ENCODE data around the gene ABHD16B.
"Not testable (repeated sequence)": the region's sequence is repeated elsewhere in the genome, so short reads cannot be mapped to it uniquely, and the experiment has no call there.

The ABHD16B gene

DNA sequence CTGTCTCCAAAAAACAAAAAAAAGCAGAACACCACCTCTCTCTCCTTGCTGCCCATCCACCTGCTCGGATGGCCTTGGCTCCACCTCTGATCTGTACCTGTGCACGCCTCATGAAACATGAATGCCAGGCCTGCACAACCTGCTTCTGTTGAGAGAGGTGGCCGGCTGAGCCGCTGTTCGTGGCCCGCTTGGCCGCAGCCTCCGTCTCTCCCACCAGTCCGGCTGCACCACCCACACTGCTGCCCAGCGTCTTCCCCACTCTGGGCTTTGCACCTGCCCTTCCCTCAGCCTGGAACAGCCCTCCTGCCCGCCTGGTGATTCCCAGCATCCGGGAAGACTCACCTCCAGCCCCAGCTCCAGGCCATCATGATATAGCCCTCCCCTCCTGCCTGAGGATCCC lies 18.1 kb upstream of the ABHD16B start:
- no peaks in the 10 kb centered on the region for H3K36me3 ChIP-seq (replicated peaks)
- in situ Hi-C loops (cut with MboI; ENCODE audit: low sequenced_read_pairs), result no loop called here
- peaks cover 7% of the 10 kb centered on the region for H3K4me1 ChIP-seq
- H3K4me3 ChIP-seq, result no peak overlapping the region
- H3K27me3 ChIP-seq (ENCODE audit: low read depth), result no peaks in the 10 kb centered on the region
- H3K9me3 ChIP-seq, result no peaks in the 10 kb centered on the region
- DNase-seq (ENCODE audit: low spot score in 2 of 2), result no peak

GRCh38 chr20:63843778-63844177 lies 17.5 kb upstream of the ABHD16B start:
- H3K36me3 ChIP-seq (replicated peaks), result no peaks in the 10 kb centered on the region
- H3K9me3 ChIP-seq, result no peaks in the 10 kb centered on the region
- no peaks in the 10 kb centered on the region for H3K27me3 ChIP-seq (ENCODE audit: low read depth)
- DNase-seq (ENCODE audit: low spot score in 2 of 2), result no peak
- no peak overlapping the region for H3K4me3 ChIP-seq
- H3K4me1 ChIP-seq, result peaks cover 7% of the 10 kb centered on the region
- in situ Hi-C loops (cut with MboI; ENCODE audit: low sequenced_read_pairs), result no loop called here

GRCh38 chr20:63844511-63844991 lies 16.7 kb upstream of the ABHD16B start:
- Histone ChIP-seq H3K4me3 (no peak overlapping the region), H3K9me3 (no peaks in the 10 kb centered on the region), H3K4me1 (peaks cover 7% of the 10 kb centered on the region), H3K27me3 (ENCODE audit: low read depth) (no peaks in the 10 kb centered on the region), H3K36me3 (replicated peaks) (no peaks in the 10 kb centered on the region)
- DNase-seq (ENCODE audit: low spot score in 2 of 2), result no peak
- in situ Hi-C loops (cut with MboI; ENCODE audit: low sequenced_read_pairs), result no loop called here

- peak in 1 of 2 experiments; percentile 74 for DNase-seq (ENCODE audit: low spot score in 2 of 2)
- peaks cover 7% of the 10 kb centered on the region for H3K4me1 ChIP-seq
- in situ Hi-C loops (cut with MboI; ENCODE audit: low sequenced_read_pairs), result no loop called here
- H3K4me3 ChIP-seq, result peak overlapping the region; percentile 8; the same call in 1 of the 2 replicates
- H3K36me3 ChIP-seq (replicated peaks), result no peaks in the 10 kb centered on the region
- H3K27me3 ChIP-seq (ENCODE audit: low read depth), result no peaks in the 10 kb centered on the region
- H3K9me3 ChIP-seq, result no peaks in the 10 kb centered on the region
These were observed 15.0 kb upstream of the ABHD16B start for GRCh38 chr20:63846128-63846771.

DNA sequence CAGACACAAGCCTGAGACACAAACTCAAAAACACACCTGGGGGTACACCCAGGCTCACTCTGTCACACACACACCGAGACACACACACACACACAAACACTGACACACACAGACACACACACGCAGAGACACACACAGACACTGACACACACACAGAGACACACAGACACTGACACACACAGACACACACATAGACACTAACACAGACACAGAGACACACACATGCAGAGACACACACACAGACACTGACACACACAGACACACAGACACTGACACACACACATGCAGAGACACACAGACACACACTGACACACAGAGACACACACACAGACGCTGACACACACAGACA lies 14.4 kb upstream of the ABHD16B start:
- Histone ChIP-seq H3K27me3 (ENCODE audit: low read depth) (no peaks in the 10 kb centered on the region), H3K4me1 (peaks cover 7% of the 10 kb centered on the region), H3K4me3 (no peak overlapping the region), H3K36me3 (replicated peaks) (no peaks in the 10 kb centered on the region), H3K9me3 (no peaks in the 10 kb centered on the region)
- in situ Hi-C loops (cut with MboI; ENCODE audit: low sequenced_read_pairs), result no loop called here
- DNase-seq (ENCODE audit: low spot score in 2 of 2), result no peak

DNA sequence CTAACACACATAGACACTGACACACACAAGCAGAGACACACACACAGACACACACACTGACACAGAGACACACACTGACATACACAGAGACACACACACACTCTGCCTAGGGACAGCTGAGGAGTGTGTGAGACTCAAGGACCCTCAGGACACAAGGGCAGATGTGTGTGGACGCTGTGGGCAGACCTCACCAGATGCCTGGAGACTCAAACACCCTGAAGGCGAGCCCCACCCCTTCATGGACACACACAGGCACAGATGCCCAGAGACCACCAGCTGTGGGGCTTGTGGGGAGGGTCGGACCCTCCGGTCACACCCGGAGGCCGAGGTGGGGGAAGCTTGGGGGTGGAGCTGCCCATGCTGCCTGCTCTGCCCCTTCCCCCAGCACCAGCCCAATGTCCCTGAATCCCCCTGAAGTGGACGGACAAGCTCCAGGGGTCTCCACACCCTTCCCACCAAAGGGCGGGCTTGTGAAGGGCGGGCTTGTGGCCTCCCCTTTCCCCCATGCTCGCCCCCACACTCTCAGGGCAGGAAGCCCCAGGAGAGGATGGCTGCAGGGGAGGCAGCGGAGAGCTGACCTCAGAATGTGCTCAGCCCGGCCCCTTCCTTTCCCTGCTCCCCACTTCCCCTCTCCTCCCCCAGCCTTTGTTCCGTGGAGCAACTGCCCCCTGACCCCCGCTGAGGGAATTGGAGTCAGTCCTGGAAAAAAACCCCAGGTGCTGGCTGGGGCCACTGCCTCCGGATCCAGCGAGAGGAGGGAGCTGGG lies 13.9 kb upstream of the ABHD16B start:
- H3K27me3 ChIP-seq (ENCODE audit: low read depth), result no peaks in the 10 kb centered on the region
- no peaks in the 10 kb centered on the region for H3K9me3 ChIP-seq
- no peak overlapping the region for H3K4me3 ChIP-seq
- no peaks in the 10 kb centered on the region for H3K36me3 ChIP-seq (replicated peaks)
- in situ Hi-C loops (cut with MboI; ENCODE audit: low sequenced_read_pairs), result no loop called here
- no peak for DNase-seq (ENCODE audit: low spot score in 2 of 2)
- H3K4me1 ChIP-seq, result peaks cover 7% of the 10 kb centered on the region

DNA sequence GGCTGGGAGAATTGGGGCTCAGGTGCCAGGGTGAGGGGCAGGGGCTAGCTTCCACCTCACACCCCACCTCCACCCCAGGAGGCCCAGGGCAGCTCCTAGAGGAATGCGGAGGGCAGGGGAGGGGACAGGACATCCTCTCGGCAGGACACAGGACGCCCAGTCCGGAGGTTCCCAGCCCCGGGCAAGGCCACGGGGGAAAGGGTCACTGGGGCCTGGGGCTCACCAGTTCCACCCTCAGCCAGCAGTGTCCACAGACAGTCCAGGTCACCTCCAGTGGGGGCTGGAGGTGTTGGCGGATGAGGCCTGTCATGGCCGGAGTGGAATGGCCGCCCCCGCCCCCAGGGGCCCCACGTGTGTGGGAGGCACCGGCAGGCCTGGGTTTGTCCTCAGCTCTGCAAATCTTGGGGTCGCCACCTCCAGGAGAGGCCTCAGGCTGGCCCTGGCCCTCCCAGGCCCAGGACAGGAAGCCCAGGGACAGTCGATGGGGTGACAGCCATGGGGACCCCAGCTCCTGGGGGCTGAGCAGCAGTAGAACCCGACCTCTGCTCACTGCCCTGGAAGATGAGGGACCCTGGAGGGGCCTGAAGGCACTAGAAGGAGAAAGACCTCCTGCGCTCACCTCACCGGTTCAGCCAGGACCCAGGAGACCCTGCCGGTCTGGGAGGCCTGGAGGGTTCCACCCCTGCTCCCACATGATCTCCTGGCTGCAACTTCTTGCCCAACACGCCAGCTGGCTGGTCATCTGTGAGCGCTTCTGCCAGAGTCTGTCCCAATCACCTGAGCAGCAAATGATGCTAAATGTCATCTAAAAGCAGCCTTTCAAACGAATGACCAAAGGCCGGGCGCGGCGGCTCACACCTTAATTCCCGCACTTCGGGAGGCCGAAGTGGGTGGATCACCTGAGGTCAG lies 13.0 kb upstream of the ABHD16B start:
- H3K36me3 ChIP-seq (replicated peaks), result no peaks in the 10 kb centered on the region
- peaks cover 7% of the 10 kb centered on the region for H3K4me1 ChIP-seq
- no peaks in the 10 kb centered on the region for H3K27me3 ChIP-seq (ENCODE audit: low read depth)
- H3K9me3 ChIP-seq, result no peaks in the 10 kb centered on the region
- in situ Hi-C loops (cut with MboI; ENCODE audit: low sequenced_read_pairs), result no loop called here
- no peak overlapping the region for H3K4me3 ChIP-seq
- DNase-seq (ENCODE audit: low spot score in 2 of 2), result no peak

DNA sequence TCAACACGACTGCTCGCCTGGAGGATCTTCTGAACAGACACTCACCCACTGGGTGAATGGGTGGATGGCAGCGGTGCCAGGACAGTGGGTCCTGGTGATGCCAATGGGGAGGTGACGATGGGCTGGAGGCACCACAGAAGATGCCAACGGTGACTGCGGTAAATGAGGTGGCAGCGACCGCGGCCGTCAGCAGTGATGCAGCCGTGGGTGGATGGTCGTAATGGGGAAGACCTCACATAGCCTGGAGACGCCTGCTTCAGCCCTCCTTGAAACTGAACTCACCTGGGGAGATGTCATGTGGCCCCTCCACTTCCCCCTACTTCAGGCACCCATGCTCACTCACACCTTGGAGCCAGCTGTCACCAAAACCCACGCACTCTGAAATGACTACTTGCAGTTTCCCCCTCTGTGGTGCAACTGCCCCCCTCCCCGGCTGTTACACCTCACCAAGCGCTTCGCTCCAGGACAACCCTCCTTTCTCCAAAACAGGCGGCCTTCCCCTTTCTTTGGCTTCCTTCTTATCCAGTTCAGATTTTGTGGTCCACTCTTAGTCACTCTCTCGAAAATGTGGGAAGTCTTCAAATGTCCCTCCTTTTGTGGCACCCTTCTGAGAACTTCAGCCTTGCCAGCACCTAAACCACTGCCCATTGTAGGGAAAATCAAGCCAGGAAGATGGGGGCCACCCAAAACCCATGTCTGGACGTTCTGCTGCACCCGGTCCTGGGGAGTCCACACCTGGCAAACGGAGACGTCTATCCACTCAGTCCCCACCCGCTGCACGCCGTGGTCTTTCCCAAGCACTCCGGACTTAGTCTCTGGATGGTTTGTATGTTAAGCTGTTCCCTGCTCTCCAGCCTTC lies 10.4 kb upstream of the ABHD16B start:
- DNase-seq (ENCODE audit: low spot score in 2 of 2), result no peak
- in situ Hi-C loops (cut with MboI; ENCODE audit: low sequenced_read_pairs), result no loop called here
- peaks cover 7% of the 10 kb centered on the region for H3K4me1 ChIP-seq
- no peaks in the 10 kb centered on the region for H3K36me3 ChIP-seq (replicated peaks)
- H3K27me3 ChIP-seq (ENCODE audit: low read depth), result no peaks in the 10 kb centered on the region
- H3K9me3 ChIP-seq, result no peaks in the 10 kb centered on the region
- no peak overlapping the region for H3K4me3 ChIP-seq

GRCh38 chr20:63851548-63851943 lies 9.8 kb upstream of the ABHD16B start:
- H3K4me1 ChIP-seq; in situ Hi-C loops (cut with MboI; ENCODE audit: low sequenced_read_pairs); H3K36me3 ChIP-seq (replicated peaks); H3K9me3 ChIP-seq; H3K4me3 ChIP-seq; H3K27me3 ChIP-seq (ENCODE audit: low read depth); DNase-seq (ENCODE audit: low spot score in 2 of 2): not testable (repeated sequence)

GRCh38 chr20:63853733-63854068 lies 7.6 kb upstream of the ABHD16B start:
- H3K36me3 ChIP-seq (replicated peaks); DNase-seq (ENCODE audit: low spot score in 2 of 2); H3K4me3 ChIP-seq; H3K9me3 ChIP-seq; H3K27me3 ChIP-seq (ENCODE audit: low read depth); in situ Hi-C loops (cut with MboI; ENCODE audit: low sequenced_read_pairs); H3K4me1 ChIP-seq: not testable (repeated sequence)

DNA sequence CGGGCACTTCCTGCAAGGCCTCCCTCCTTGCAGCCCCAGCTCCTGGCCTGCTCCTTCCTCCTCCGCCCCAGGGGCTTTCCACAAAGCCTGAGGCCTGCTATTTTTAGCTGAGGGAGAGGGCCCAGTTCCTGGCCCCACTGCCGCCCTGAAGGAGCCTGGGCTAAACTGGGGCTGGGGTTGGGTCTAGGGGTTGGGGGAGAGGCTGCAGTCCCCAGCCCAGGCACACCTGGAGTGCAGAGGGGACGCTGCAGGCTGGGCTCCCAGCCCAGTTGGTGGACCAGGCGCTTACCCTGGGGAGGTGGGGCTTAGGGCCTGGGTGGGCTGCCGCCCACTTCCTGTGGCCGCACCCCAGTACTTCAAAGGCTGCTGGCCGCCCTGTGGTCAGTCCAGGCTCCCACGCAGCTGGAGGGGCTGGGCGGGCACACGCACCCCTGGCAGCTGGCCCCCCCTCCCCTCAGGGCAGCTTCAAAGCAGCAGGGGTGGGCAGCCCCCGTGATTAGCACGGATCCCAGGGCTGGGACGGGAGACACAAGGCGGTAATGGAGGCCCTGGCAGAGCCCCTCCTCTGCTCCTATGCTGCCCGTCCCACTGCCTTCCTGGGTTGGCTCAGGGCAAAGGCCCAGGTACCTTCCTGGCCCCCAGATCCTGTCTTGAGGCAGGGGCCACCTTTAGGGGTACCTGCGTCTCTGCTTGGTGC lies 7.1 kb upstream of the ABHD16B start:
- in situ Hi-C loops (cut with MboI; ENCODE audit: low sequenced_read_pairs), result no loop called here
- no peak for DNase-seq (ENCODE audit: low spot score in 2 of 2)
- Histone ChIP-seq H3K9me3 (no peaks in the 10 kb centered on the region), H3K4me1 (no peaks in the 10 kb centered on the region), H3K36me3 (replicated peaks) (no peaks in the 10 kb centered on the region), H3K27me3 (ENCODE audit: low read depth) (no peaks in the 10 kb centered on the region), H3K4me3 (no peak overlapping the region)

DNA sequence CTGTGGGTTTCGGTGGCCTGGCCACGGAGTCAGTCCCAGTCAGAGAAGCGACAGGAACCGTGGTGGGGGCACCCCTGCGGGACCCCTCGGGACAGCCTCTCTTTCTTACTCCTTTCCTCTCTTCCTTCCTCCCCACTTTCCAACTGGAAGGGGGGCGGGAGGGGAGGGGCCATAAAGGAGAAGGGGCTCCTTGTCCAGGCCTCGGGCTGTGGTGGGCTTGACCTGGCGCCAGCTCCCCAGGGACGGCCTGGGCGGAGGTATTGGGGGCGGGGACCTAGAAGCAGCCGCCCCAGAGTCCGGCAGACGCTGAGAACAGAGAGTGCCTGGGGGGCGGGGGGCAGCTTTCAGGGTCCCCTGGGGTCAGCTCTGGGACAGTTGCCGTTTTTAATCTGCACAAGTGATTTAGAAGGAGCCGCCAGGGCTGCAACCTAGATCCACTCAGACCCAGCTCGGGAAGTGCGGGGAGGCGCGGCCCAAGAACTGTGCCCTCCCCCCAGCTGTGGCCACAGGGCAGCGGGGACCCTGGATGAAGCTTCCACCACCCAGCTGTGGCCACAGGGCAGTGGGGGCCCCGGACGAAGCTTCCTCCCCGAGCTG lies 6.4 kb upstream of the ABHD16B start:
- no peaks in the 10 kb centered on the region for H3K36me3 ChIP-seq (replicated peaks)
- H3K4me3 ChIP-seq, result no peak overlapping the region
- no peaks in the 10 kb centered on the region for H3K4me1 ChIP-seq
- in situ Hi-C loops (cut with MboI; ENCODE audit: low sequenced_read_pairs), result no loop called here
- no peaks in the 10 kb centered on the region for H3K9me3 ChIP-seq
- H3K27me3 ChIP-seq (ENCODE audit: low read depth), result no peaks in the 10 kb centered on the region
- no peak for DNase-seq (ENCODE audit: low spot score in 2 of 2)
